ENCODE data around the gene SLC25A48.

DNA sequence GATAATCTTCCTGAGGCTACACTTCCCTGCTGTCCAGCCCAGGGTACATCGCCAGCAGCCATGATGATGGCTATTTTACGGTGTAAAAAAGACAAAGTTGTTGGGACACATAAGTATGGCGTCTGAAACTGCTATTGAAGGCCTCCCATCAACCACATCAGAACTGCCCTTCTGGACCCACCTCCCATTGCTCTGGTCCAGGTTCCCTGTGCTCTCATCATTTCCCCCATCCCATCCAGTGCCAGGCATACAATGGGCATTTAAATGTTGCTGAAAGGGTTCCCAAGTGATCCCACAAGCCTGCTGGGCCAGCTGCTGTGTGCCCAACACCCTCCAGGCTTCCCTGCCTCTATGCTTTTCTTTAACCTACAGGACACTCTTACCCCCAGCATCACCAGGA is 50.6 kb downstream of the SLC25A48 start:
- TF ChIP-seq, protein P1, sequence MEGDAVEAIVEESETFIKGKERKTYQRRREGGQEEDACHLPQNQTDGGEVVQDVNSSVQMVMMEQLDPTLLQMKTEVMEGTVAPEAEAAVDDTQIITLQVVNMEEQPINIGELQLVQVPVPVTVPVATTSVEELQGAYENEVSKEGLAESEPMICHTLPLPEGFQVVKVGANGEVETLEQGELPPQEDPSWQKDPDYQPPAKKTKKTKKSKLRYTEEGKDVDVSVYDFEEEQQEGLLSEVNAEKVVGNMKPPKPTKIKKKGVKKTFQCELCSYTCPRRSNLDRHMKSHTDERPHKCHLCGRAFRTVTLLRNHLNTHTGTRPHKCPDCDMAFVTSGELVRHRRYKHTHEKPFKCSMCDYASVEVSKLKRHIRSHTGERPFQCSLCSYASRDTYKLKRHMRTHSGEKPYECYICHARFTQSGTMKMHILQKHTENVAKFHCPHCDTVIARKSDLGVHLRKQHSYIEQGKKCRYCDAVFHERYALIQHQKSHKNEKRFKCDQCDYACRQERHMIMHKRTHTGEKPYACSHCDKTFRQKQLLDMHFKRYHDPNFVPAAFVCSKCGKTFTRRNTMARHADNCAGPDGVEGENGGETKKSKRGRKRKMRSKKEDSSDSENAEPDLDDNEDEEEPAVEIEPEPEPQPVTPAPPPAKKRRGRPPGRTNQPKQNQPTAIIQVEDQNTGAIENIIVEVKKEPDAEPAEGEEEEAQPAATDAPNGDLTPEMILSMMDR (conservative IDR thresholded peaks at IDR 0.05; ENCODE audit: low read depth, low read length): no peak
- no peak for TF ChIP-seq EZH2 (IDR thresholded peaks at IDR 0.05; ENCODE audit: borderline replicate concordance, low read depth, low read length, poor library complexity, severe bottlenecking)

Measured in A673 (cell line).